HepG2 (cell line): ENCODE results near the gene LAMB4.

Experiments
- EZH2 ChIP-seq: conservative IDR thresholded peaks from 2 replicates; pipeline ENCODE4 v1.6.1; 2012; ENCODE audit warnings: mild to moderate bottlenecking, low read depth, low read length, moderate library complexity
- HDAC6 ChIP-seq: fragments of 200-600 bp; sonication (generic); IDR thresholded peaks from 2 replicates; pipeline ENCODE4 v1.7.0; 2017; ENCODE audit warnings: mild to moderate bottlenecking, antibody characterized with exemption, low read length, low read depth
- HNRNPUL1 ChIP-seq: fragments of 200-400 bp; formaldehyde crosslinking; IDR thresholded peaks from 2 replicates; pipeline ENCODE4 v1.6.1; 2017; ENCODE audit warnings: low read depth, mild to moderate bottlenecking, low read length, moderate library complexity
- KDM1A ChIP-seq: IDR thresholded peaks from 2 replicates; pipeline ENCODE4 v1.6.1; 2016; ENCODE audit warnings: missing compliant biosample characterization
- POLR2A ChIP-seq, 2 experiments: IDR thresholded peaks; 2 replicates each; pipeline ENCODE4 v1.6.1; 2011; ENCODE audit warnings: low read depth in 2 of 2, low read length in 2 of 2, mild to moderate bottlenecking in 1 of 2, moderate library complexity in 1 of 2; ENCODE audit not compliant: insufficient read depth in 1 of 2
- TCF7L2 ChIP-seq: IDR thresholded peaks from 2 replicates; pipeline ENCODE4 v1.6.1; 2011; ENCODE audit warnings: mild to moderate bottlenecking, low read depth, low read length, moderate library complexity
- ZNF292 ChIP-seq: sonication (generic); formaldehyde crosslinking; IDR thresholded peaks from 2 replicates; pipeline ENCODE4 v1.8.1; 2022; ENCODE audit warnings: mild to moderate bottlenecking, low read depth, missing genetic modification reagents, borderline replicate concordance
- ZSCAN12 ChIP-seq: sonication (generic); formaldehyde crosslinking; IDR thresholded peaks from 2 replicates; pipeline ENCODE4 v1.9.0; 2021; ENCODE audit warnings: mild to moderate bottlenecking, missing genetic modification reagents
- ZZZ3 ChIP-seq: sonication (generic); formaldehyde crosslinking; IDR thresholded peaks from 2 replicates; pipeline ENCODE4 v1.4.0; 2020; ENCODE audit warnings: missing genetic modification reagents, mild to moderate bottlenecking, borderline replicate concordance
- TF ChIP-seq, protein P1 (sequence below), 2 experiments: sonication (generic) in 1 of 2; formaldehyde crosslinking in 1 of 2; IDR thresholded peaks; 2 replicates each; pipeline versions ENCODE4 v1.4.0 to v1.6.1; 2016 to 2020; ENCODE audit warnings: borderline replicate concordance in 1 of 2, low read depth in 1 of 2, mild to moderate bottlenecking in 1 of 2, missing genetic modification reagents in 1 of 2
- TF ChIP-seq, protein P2 (sequence below): sonication (generic); formaldehyde crosslinking; IDR thresholded peaks from 2 replicates; pipeline ENCODE4 v1.5.0; 2020; ENCODE audit warnings: mild to moderate bottlenecking, missing genetic modification reagents, moderate library complexity

DNA sequence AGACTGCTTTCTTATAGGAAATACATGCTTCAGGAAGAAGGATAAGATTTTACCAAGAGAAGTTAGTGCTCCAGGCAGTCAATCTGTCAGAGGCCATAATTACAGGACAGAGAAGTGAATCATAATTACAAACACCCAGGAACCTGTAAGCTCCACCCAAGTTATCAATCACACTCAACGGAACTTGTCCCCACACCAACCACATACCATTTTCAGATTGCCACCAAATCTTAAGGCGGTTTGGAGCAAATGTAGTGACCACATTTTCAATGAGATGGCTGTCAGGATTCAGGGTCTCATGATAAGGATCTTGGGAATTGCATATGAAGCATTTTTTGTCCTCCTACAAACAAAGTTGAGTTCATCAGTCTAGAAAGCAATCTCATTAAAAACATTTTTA lies 132.0 kb downstream of the LAMB4 start:
- TF ChIP-seq, protein P1, sequence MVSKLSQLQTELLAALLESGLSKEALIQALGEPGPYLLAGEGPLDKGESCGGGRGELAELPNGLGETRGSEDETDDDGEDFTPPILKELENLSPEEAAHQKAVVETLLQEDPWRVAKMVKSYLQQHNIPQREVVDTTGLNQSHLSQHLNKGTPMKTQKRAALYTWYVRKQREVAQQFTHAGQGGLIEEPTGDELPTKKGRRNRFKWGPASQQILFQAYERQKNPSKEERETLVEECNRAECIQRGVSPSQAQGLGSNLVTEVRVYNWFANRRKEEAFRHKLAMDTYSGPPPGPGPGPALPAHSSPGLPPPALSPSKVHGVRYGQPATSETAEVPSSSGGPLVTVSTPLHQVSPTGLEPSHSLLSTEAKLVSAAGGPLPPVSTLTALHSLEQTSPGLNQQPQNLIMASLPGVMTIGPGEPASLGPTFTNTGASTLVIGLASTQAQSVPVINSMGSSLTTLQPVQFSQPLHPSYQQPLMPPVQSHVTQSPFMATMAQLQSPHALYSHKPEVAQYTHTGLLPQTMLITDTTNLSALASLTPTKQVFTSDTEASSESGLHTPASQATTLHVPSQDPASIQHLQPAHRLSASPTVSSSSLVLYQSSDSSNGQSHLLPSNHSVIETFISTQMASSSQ (IDR thresholded peaks at IDR 0.05; ENCODE audit: low read depth), result no peak
- TF ChIP-seq, protein P1 (CRISPR knock-in tag; IDR thresholded peaks at IDR 0.05; ENCODE audit: borderline replicate concordance), result no peak
- TF ChIP-seq, protein P2, sequence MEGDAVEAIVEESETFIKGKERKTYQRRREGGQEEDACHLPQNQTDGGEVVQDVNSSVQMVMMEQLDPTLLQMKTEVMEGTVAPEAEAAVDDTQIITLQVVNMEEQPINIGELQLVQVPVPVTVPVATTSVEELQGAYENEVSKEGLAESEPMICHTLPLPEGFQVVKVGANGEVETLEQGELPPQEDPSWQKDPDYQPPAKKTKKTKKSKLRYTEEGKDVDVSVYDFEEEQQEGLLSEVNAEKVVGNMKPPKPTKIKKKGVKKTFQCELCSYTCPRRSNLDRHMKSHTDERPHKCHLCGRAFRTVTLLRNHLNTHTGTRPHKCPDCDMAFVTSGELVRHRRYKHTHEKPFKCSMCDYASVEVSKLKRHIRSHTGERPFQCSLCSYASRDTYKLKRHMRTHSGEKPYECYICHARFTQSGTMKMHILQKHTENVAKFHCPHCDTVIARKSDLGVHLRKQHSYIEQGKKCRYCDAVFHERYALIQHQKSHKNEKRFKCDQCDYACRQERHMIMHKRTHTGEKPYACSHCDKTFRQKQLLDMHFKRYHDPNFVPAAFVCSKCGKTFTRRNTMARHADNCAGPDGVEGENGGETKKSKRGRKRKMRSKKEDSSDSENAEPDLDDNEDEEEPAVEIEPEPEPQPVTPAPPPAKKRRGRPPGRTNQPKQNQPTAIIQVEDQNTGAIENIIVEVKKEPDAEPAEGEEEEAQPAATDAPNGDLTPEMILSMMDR (CRISPR knock-in tag), result no peak
- TF ChIP-seq HNRNPUL1 (no peak), ZSCAN12 (CRISPR knock-in tag) (no peak), POLR2A (IDR thresholded peaks at IDR 0.05; ENCODE audit: insufficient read depth in 1 of 2, low read depth in 2 of 2, low read length in 2 of 2) (no peak), HDAC6 (no peak), EZH2 (no peak), ZZZ3 (CRISPR knock-in tag) (no peak), TCF7L2 (no peak), KDM1A (CRISPR knock-in tag) (no peak), ZNF292 (CRISPR knock-in tag) (no peak)
